Measurements from ENCODE around the gene RRP1.

DNA sequence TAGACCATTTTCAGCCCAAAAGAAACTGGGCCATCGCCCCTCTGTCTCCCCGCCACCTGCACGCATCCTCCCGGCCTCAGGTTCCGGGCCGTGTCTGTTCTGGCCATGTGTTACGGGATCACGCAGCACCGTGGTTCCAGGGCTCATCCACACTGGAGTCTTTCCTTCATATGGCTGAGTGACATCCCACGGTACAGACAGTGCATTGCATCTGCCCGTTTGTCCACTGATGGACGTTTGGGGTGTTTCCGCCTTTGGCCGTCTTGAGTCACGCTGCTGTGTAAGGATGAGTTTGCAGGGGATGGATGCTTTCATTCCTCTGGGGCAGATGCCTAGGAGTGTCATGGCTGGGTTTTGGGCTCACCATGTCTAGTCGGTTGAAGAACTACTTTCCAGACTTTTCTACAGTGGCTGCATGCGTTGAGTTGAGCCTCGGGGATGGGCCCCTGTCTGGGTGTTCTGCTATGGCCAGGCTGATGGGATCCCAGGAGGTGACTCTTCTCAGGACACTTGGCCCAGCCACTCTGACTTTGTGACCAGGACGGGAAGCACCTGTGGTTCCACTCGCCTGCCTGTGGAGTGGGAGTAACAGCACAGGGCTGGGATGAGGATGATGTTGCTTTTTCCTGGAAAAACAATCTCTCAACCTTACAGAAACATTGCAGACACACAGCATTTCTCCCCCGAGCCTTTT lies 16.8 kb downstream of the RRP1 start:
- TF ChIP-seq SUZ12 (IDR thresholded peaks at IDR 0.05; ENCODE audit: extremely low read depth, insufficient read depth, insufficient read length) (no peak), YY1 (IDR thresholded peaks at IDR 0.05; ENCODE audit: insufficient read depth, insufficient read length) (no peak), ZNF274 (IDR thresholded peaks at IDR 0.05; ENCODE audit: low read depth, low read length) (no peak)
